DMS 273 treated with DMSO at 0.1 percent for 48 hours (cell line): ENCODE measurements around the gene CNTNAP4.

Source experiments
- DNase-seq: peaks from one replicate; lab custom pipeline; 2025; lab: John Stamatoyannopoulos, UW

CNTNAP4 gene

GRCh38 chr16:76583945-76584344 is 306.7 kb downstream of the CNTNAP4 start:
- DNase-seq, result no peak

- DNase-seq, result no peak
Measured at GRCh38 chr16:76598498-76598897, 321.3 kb downstream of the CNTNAP4 start.

GRCh38 chr16:76607317-76607716 is 330.1 kb downstream of the CNTNAP4 start:
- DNase-seq, result no peak
